Ovary (tissue), 9 donors: Measurements from ENCODE around the gene SIPA1L3. TPM values are rescaled to one million over a fixed set of nuclear protein-coding genes. Genes with fewer than 3 reads are reported as not detected.

Source experiments
- DNase-seq, 5 donors: peaks; one replicate each; pipeline ENCODE4 v3.0.0-alpha.2; 2019 to 2020
- H3K27ac ChIP-seq, 2 donors: fragments of 200-600 bp; one replicate each; pipeline versions ENCODE4 v1.5.1 to v1.8.0; 2019 to 2022
- H3K27me3 ChIP-seq: fragments of 200-600 bp; one replicate; pipeline ENCODE4 v1.8.0; 2022
- H3K36me3 ChIP-seq: fragments of 200-600 bp; sonication (generic); one replicate; pipeline ENCODE4 v1.5.1; 2019
- H3K4me1 ChIP-seq: one replicate; pipeline ENCODE4 v1.8.1; 2013; ENCODE audit warnings: mild to moderate bottlenecking, moderate library complexity; ENCODE audit not compliant: insufficient read depth
- H3K4me3 ChIP-seq: fragments of 200-600 bp; sonication (generic); one replicate; pipeline ENCODE4 v1.5.1; 2017
- H3K9me3 ChIP-seq, 2 donors: fragments of 200-600 bp in 1 of 2; sonication (generic) in 1 of 2; one replicate each; pipeline versions ENCODE4 v1.5.1 to v1.8.1; 2013 to 2019; ENCODE audit warnings: mild to moderate bottlenecking in 1 of 2, moderate library complexity in 1 of 2
- CTCF ChIP-seq, 3 donors: fragments of 450-650 bp in 2 of 3; fragments of 200-600 bp in 1 of 3; IDR thresholded peaks; one replicate each; pipeline versions ENCODE4 v1.5.1 to v1.8.0; 2016 to 2022; ENCODE audit warnings: antibody characterized with exemption in 3 of 3, mild to moderate bottlenecking in 1 of 3
- EP300 ChIP-seq: sonication (generic); formaldehyde crosslinking; IDR thresholded peaks from one replicate; pipeline ENCODE4 v1.6.1; 2017; ENCODE audit warnings: antibody characterized with exemption
- POLR2A ChIP-seq: fragments of 450-650 bp; IDR thresholded peaks from one replicate; pipeline ENCODE4 v1.6.1; 2017; ENCODE audit warnings: antibody characterized with exemption, mild to moderate bottlenecking, moderate library complexity
- WGBS, 3 donors: extraction: QIAGEN DNeasy Blood & Tissue Kit in 1 of 3; methylation state at CpG; one replicate each; pipeline versions ENCODE4 v1.1.5 to v1.1.7; 2013 to 2017; 5-methylcytosine and 5-hydroxymethylcytosine counted together
- intact Hi-C, 4 donors: fragments of 100-400 bp; cut with DNase I; formaldehyde crosslinking; loops; one replicate each; pipeline versions ENCODE4 v1.11.0 to v1.15.1; 2022 to 2023
- polyA plus RNA-seq, 2 donors: library from polyadenylated mRNA; stranded (reverse); fragments of 200-250 nt in 1 of 2; fragments of 350-450 nt in 1 of 2; fragmentation: Illumina TruSeq in 1 of 2; extraction: RNeasy Lipid Tissue Mini Kit (QIAGEN cat#74804) in 1 of 2; gene quantifications; one replicate each; pipeline ENCODE4 v1.2.3, GENCODE V29; 2013 to 2014
- total RNA-seq, 7 donors: library from RNA; depleted of rRNA in 2 of 7; stranded (reverse); fragments of >200 nt in 2 of 7; fragmentation: NEBNext Ultra II Directional in 3 of 7; extraction: Animal tissue kit (Norgen Biotek cat#: 25700) in 3 of 7; gene quantifications; one replicate each; pipeline versions ENCODE4 v1.1.0 to v1.2.4, GENCODE V29; 2016 to 2023
- donor health status: DM: no; HTN: no; CAD: no; lungs with moderate emphysema.
- donor health status: DM: no; HTN: no; CAD: no.
- donor health status: Bipolar disorder and iron deficiency.
- donor health status: DM: yes; HTN: yes; CAD: no.
- donor health status: DM: no; HTN: no; CAD: no.
- donor health status: DM: yes; HTN: yes; CAD: no.

The SIPA1L3 gene
- total and polyA plus RNA-seq, 9 donors, result 4.5 to 27.9 (median 18.2) TPM

GRCh38 chr19:37961198-37961597 is 54.2 kb downstream of the SIPA1L3 start:
- no peaks in the 10 kb centered on the region for H3K9me3 ChIP-seq
- no peak overlapping the region for H3K4me3 ChIP-seq
- intact Hi-C loops, result no loop called here
- TF ChIP-seq CTCF (IDR thresholded peaks at IDR 0.05), result no peak
- no peak for TF ChIP-seq EP300
- TF ChIP-seq POLR2A, result no peak
- no peak overlapping the region for H3K27ac ChIP-seq
- no peaks in the 10 kb centered on the region for H3K36me3 ChIP-seq
- peaks cover 2% of the 10 kb centered on the region for H3K4me1 ChIP-seq
- no peaks in the 10 kb centered on the region for H3K27me3 ChIP-seq
- WGBS, 3 donors, result 96 to 98% (median 98%) methylated on average over 4 of the region's 4 CpGs
- no peak for DNase-seq

- no peaks in the 10 kb centered on the region for H3K9me3 ChIP-seq
- no peak overlapping the region for H3K27ac ChIP-seq
- no peaks in the 10 kb centered on the region for H3K36me3 ChIP-seq
- no peak for TF ChIP-seq CTCF (IDR thresholded peaks at IDR 0.05)
- no peak for TF ChIP-seq POLR2A
- no peak for TF ChIP-seq EP300
- DNase-seq, result no peak
- no peaks in the 10 kb centered on the region for H3K27me3 ChIP-seq
- H3K4me1 ChIP-seq, result peaks cover 2% of the 10 kb centered on the region
- 93 to 95% (median 95%) methylated on average over 4 of the region's 4 CpGs for WGBS, 3 donors
- no peak overlapping the region for H3K4me3 ChIP-seq
- intact Hi-C loops, result no loop called here
These were observed 56.4 kb downstream of the SIPA1L3 start for GRCh38 chr19:37963190-37963936.

GRCh38 chr19:37964109-37964508 is 57.1 kb downstream of the SIPA1L3 start:
- DNase-seq, result no peak
- WGBS, 3 donors, result 73 to 80% (median 75%) methylated on average over 2 of the region's 2 CpGs
- Histone ChIP-seq H3K4me1 (peaks cover 2% of the 10 kb centered on the region), H3K4me3 (no peak overlapping the region), H3K27me3 (no peaks in the 10 kb centered on the region), H3K27ac (no peak overlapping the region), H3K9me3 (no peaks in the 10 kb centered on the region), H3K36me3 (no peaks in the 10 kb centered on the region)
- intact Hi-C loops, result no loop called here
- no peak for TF ChIP-seq CTCF (IDR thresholded peaks at IDR 0.05)
- no peak for TF ChIP-seq EP300

- no peak overlapping the region for H3K4me3 ChIP-seq
- no peaks in the 10 kb centered on the region for H3K9me3 ChIP-seq
- TF ChIP-seq POLR2A (no peak), CTCF (IDR thresholded peaks at IDR 0.05) (no peak), EP300 (no peak)
- no peak for DNase-seq
- no peaks in the 10 kb centered on the region for H3K4me1 ChIP-seq
- intact Hi-C loops, result no loop called here
- H3K27me3 ChIP-seq, result no peaks in the 10 kb centered on the region
- H3K36me3 ChIP-seq, result no peaks in the 10 kb centered on the region
- no peak overlapping the region for H3K27ac ChIP-seq
- WGBS, 3 donors, result 79 to 87% (median 79%) methylated on average over 8 of the region's 8 CpGs
These were observed 59.2 kb downstream of the SIPA1L3 start for GRCh38 chr19:37966211-37966661.
